Smooth muscle cell (in vitro differentiated cells): ENCODE results near the gene INTS12. TPM values are rescaled to one million over a fixed set of nuclear protein-coding genes. Genes with fewer than 3 reads are reported as not detected.
"Not testable (repeated sequence)": the region's sequence is repeated elsewhere in the genome, so short reads cannot be mapped to it uniquely, and the experiment has no call there.

Experiments
- DNase-seq: peaks from one replicate; lab custom pipeline; 2025; ENCODE audit not compliant: unreplicated experiment; lab: John Stamatoyannopoulos, UW
- H2AFZ ChIP-seq: fragments of 200-600 bp; sonication (generic); 2 replicates; pipeline ENCODE4 v1.6.0; 2016; ENCODE audit warnings: antibody characterized with exemption, low read depth, mild to moderate bottlenecking
- H3F3A ChIP-seq: fragments of 200-600 bp; sonication (generic); 2 replicates; pipeline ENCODE4 v1.6.0; 2017; ENCODE audit warnings: antibody characterized with exemption, low read depth
- H3K27ac ChIP-seq: fragments of 200-600 bp; sonication (generic); 2 replicates; pipeline ENCODE4 v1.5.1; 2016; ENCODE audit warnings: low read depth, mild to moderate bottlenecking
- H3K27me3 ChIP-seq: fragments of 200-600 bp; sonication (generic); 2 replicates; pipeline ENCODE4 v1.6.1; 2016; ENCODE audit warnings: low read depth, mild to moderate bottlenecking
- H3K36me3 ChIP-seq: fragments of 200-600 bp; sonication (generic); 2 replicates; pipeline ENCODE4 v1.5.1; 2016; ENCODE audit warnings: low read depth
- H3K4me1 ChIP-seq: fragments of 200-600 bp; sonication (generic); 2 replicates; pipeline ENCODE4 v1.5.1; 2016; ENCODE audit warnings: low read depth
- H3K4me2 ChIP-seq: fragments of 200-600 bp; sonication (generic); 2 replicates; pipeline ENCODE4 v1.6.0; 2016; ENCODE audit warnings: mild to moderate bottlenecking
- H3K4me3 ChIP-seq: fragments of 200-600 bp; sonication (generic); 2 replicates; pipeline ENCODE4 v1.5.1; 2016; ENCODE audit warnings: mild to moderate bottlenecking
- H3K79me2 ChIP-seq: fragments of 200-600 bp; sonication (generic); 2 replicates; pipeline ENCODE4 v1.6.0; 2016; ENCODE audit warnings: low read depth, mild to moderate bottlenecking
- H3K9ac ChIP-seq: fragments of 200-600 bp; sonication (generic); 2 replicates; pipeline ENCODE4 v1.6.0; 2016; ENCODE audit warnings: low read depth
- H3K9me3 ChIP-seq: fragments of 200-600 bp; sonication (generic); replicated peaks from 2 replicates; pipeline ENCODE4 v1.5.1; 2016; ENCODE audit warnings: low read depth
- H4K20me1 ChIP-seq: fragments of 200-600 bp; sonication (generic); 2 replicates; pipeline ENCODE4 v1.6.0; 2016; ENCODE audit warnings: low read depth
- CTCF ChIP-seq: fragments of 200-600 bp; sonication (generic); IDR thresholded peaks from 2 replicates; pipeline ENCODE4 v1.5.1; 2017; ENCODE audit warnings: borderline replicate concordance, mild to moderate bottlenecking, antibody characterized with exemption; ENCODE audit not compliant: insufficient read depth, poor library complexity, severe bottlenecking
- WGBS: methylation state at CpG from one replicate; pipeline ENCODE4 v1.1.7; 2016; ENCODE audit warnings: low lambda C conversion rate; 5-methylcytosine and 5-hydroxymethylcytosine counted together
- polyA plus RNA-seq: library from polyadenylated mRNA; unstranded; fragments of >200 nt; fragmentation: Nextera tagmentation; extraction: Ambion mirVana; gene quantifications from 2 replicates; pipeline ENCODE4 v1.2.1, GENCODE V29; 2016
- total RNA-seq: library from RNA; depleted of rRNA; stranded (reverse); fragments of >200 nt; gene quantifications from 2 replicates; pipeline ENCODE4 v1.2.3, GENCODE V29; 2014

INTS12 gene
- total and polyA plus RNA-seq, 2 experiments from 2014 or later = 23.6 to 29.6 TPM

GRCh38 chr4:105709081-105709450 is 577 bp upstream of the INTS12 start:
- H3K9me3 ChIP-seq = no peaks in the 10 kb centered on the region
- H3K79me2 ChIP-seq = peaks cover 59% of the 10 kb centered on the region
- H3K27me3 ChIP-seq = no peaks in the 10 kb centered on the region
- peak overlapping the region; percentile 96 for H3K4me2 ChIP-seq
- no peak for TF ChIP-seq CTCF
- peak overlapping the region; percentile 84 for H3K4me3 ChIP-seq
- H3K9ac ChIP-seq = peak overlapping the region; percentile 90
- no peaks in the 10 kb centered on the region for H3K36me3 ChIP-seq
- DNase-seq = no peak
- H4K20me1 ChIP-seq = no peaks in the 10 kb centered on the region
- WGBS = 0% methylated on average over 11 of the region's 11 CpGs
- H3F3A ChIP-seq = no peaks in the 10 kb centered on the region
- H3K4me1 ChIP-seq = peaks cover 17% of the 10 kb centered on the region
- peak overlapping the region; percentile 95 for H2AFZ ChIP-seq
- H3K27ac ChIP-seq = peak overlapping the region; percentile 84

- Histone ChIP-seq H3F3A (no peaks in the 10 kb centered on the region), H3K4me3 (peak overlapping the region; percentile 84), H3K9ac (peak overlapping the region; percentile 90), H3K27ac (peak overlapping the region; percentile 84), H3K4me2 (peak overlapping the region; percentile 96), H3K36me3 (no peaks in the 10 kb centered on the region), H3K4me1 (peaks cover 17% of the 10 kb centered on the region), H4K20me1 (peaks cover under 1% of the 10 kb centered on the region), H3K9me3 (no peaks in the 10 kb centered on the region), H3K27me3 (no peaks in the 10 kb centered on the region), H3K79me2 (peaks cover 59% of the 10 kb centered on the region), H2AFZ (peak overlapping the region; percentile 95)
- 43% methylated on average over 7 of the region's 7 CpGs for WGBS
- no peak for DNase-seq
- no peak for TF ChIP-seq CTCF
Observed at GRCh38 chr4:105707782-105708180, 708 bp downstream of the INTS12 start.

GRCh38 chr4:105698607-105699006 is 9.9 kb downstream of the INTS12 start:
- Histone ChIP-seq H3K9me3 (no peaks in the 10 kb centered on the region), H3K4me3 (no peak overlapping the region), H3K4me2 (no peak overlapping the region), H2AFZ (no peak overlapping the region), H3K27ac (no peak overlapping the region), H4K20me1 (peaks cover 30% of the 10 kb centered on the region), H3K4me1 (no peaks in the 10 kb centered on the region), H3F3A (no peaks in the 10 kb centered on the region), H3K36me3 (peaks cover 12% of the 10 kb centered on the region), H3K9ac (no peak overlapping the region), H3K79me2 (peaks cover 13% of the 10 kb centered on the region), H3K27me3 (no peaks in the 10 kb centered on the region)
- TF ChIP-seq CTCF = no peak
- no peak for DNase-seq
- 100% methylated on average over 2 of the region's 2 CpGs for WGBS

GRCh38 chr4:105695832-105696231 is 12.7 kb downstream of the INTS12 start:
- not testable (repeated sequence) for H3K4me1 ChIP-seq, H3K4me2 ChIP-seq, H3F3A ChIP-seq, H2AFZ ChIP-seq, H3K9ac ChIP-seq, H3K9me3 ChIP-seq, H3K4me3 ChIP-seq, H3K27ac ChIP-seq, DNase-seq, H3K27me3 ChIP-seq, H3K79me2 ChIP-seq
- Histone ChIP-seq H4K20me1 (peaks cover 14% of the 10 kb centered on the region), H3K36me3 (peaks cover 12% of the 10 kb centered on the region)
- 97% methylated on average over 8 of the region's 8 CpGs for WGBS

- not testable (repeated sequence) for H3K4me3 ChIP-seq, H3K4me2 ChIP-seq, H3K9ac ChIP-seq, H3K27ac ChIP-seq, H4K20me1 ChIP-seq, H2AFZ ChIP-seq, DNase-seq, H3F3A ChIP-seq, H3K27me3 ChIP-seq, H3K9me3 ChIP-seq, H3K4me1 ChIP-seq, H3K79me2 ChIP-seq
- H3K36me3 ChIP-seq = peaks cover 12% of the 10 kb centered on the region
- 100% methylated on average over 5 of the region's 5 CpGs for WGBS
Observed at GRCh38 chr4:105694812-105695211, 13.7 kb downstream of the INTS12 start.
